WTC11 (cell line): Measurements from ENCODE around the gene PARP3. TPM values are rescaled to one million over a fixed set of nuclear protein-coding genes. Genes with fewer than 3 reads are reported as not detected.

ENCODE experiments used
- ATAC-seq: fragments of 200-7000 bp; cut with Tn5 transposase; 2 replicates; pipeline ENCODE4 v1.10.0; 2021; ENCODE audit warnings: mild to moderate bottlenecking, moderate library complexity
- CTCF ChIA-PET: fragments of 300-600 bp; sonication (Branson Sonifier 250); formaldehyde crosslinking; loops from one replicate; lab custom pipeline; 2021; ENCODE audit warnings: antibody characterized with exemption; lab: Charles Lee
- POLR2A ChIA-PET: fragments of 350-600 bp; sonication (Branson Sonifier 250); formaldehyde crosslinking; loops from one replicate; lab custom pipeline; 2021; ENCODE audit warnings: antibody characterized with exemption; lab: Charles Lee
- DNase-seq: peaks from one replicate; pipeline ENCODE4 v3.0.0; 2021; ENCODE audit warnings: low spot score
- H3K27ac Mint-ChIP-seq: 2 replicates; pipeline ENCODE4 v1.8.0; 2021; ENCODE audit warnings: mixed read lengths
- H3K27me3 Mint-ChIP-seq: 2 replicates; pipeline ENCODE4 v1.8.0; 2021; ENCODE audit warnings: low read depth, mild to moderate bottlenecking, moderate library complexity, mixed read lengths
- H3K36me3 Mint-ChIP-seq: 2 replicates; pipeline ENCODE4 v1.8.0; 2021; ENCODE audit warnings: mixed read lengths
- H3K4me1 Mint-ChIP-seq: 2 replicates; pipeline ENCODE4 v1.8.0; 2022; ENCODE audit warnings: mixed read lengths
- H3K4me3 Mint-ChIP-seq: 2 replicates; pipeline ENCODE4 v1.8.0; 2021; ENCODE audit warnings: mild to moderate bottlenecking, moderate library complexity, mixed read lengths
- H3K9me3 Mint-ChIP-seq: 2 replicates; pipeline ENCODE4 v1.8.0; 2021; ENCODE audit warnings: mixed read lengths
- ATF2 ChIP-seq: sonication (generic); formaldehyde crosslinking; IDR thresholded peaks from 2 replicates; pipeline ENCODE4 v1.8.1; 2022; ENCODE audit warnings: low read depth, missing genetic modification reagents, borderline replicate concordance
- CREB1 ChIP-seq: sonication (generic); formaldehyde crosslinking; IDR thresholded peaks from 2 replicates; pipeline ENCODE4 v1.8.0; 2023; ENCODE audit warnings: mild to moderate bottlenecking, missing genetic modification reagents
- ELF4 ChIP-seq: sonication (generic); formaldehyde crosslinking; IDR thresholded peaks from 2 replicates; pipeline ENCODE4 v1.8.1; 2022; ENCODE audit warnings: low read depth, mild to moderate bottlenecking, moderate library complexity, missing genetic modification reagents
- FOXJ3 ChIP-seq: sonication (generic); formaldehyde crosslinking; IDR thresholded peaks from 2 replicates; pipeline ENCODE4 v1.9.0; 2021; ENCODE audit warnings: missing genetic modification reagents, mild to moderate bottlenecking, borderline replicate concordance
- FOXP1 ChIP-seq: sonication (generic); formaldehyde crosslinking; IDR thresholded peaks from 2 replicates; pipeline ENCODE4 v1.8.0; 2022; ENCODE audit warnings: missing genetic modification reagents, mild to moderate bottlenecking, moderate library complexity, borderline replicate concordance
- HMGXB4 ChIP-seq: sonication (generic); formaldehyde crosslinking; IDR thresholded peaks from 2 replicates; pipeline ENCODE4 v1.8.1; 2023; ENCODE audit warnings: mild to moderate bottlenecking, moderate library complexity, missing genetic modification reagents
- JAZF1 ChIP-seq: fragments of 250-450 bp; sonication (Bioruptor Pico); IDR thresholded peaks from 2 replicates; pipeline ENCODE4 v1.9.0; 2021; ENCODE audit warnings: moderate library complexity, mild to moderate bottlenecking, inconsistent platforms
- NFE2L1 ChIP-seq: sonication (generic); formaldehyde crosslinking; IDR thresholded peaks from 2 replicates; pipeline ENCODE4 v1.8.1; 2023; ENCODE audit warnings: missing genetic modification reagents
- PRDM15 ChIP-seq: sonication (generic); formaldehyde crosslinking; IDR thresholded peaks from 2 replicates; pipeline ENCODE4 v1.8.0; 2022; ENCODE audit warnings: missing genetic modification reagents
- RELA ChIP-seq: sonication (generic); formaldehyde crosslinking; IDR thresholded peaks from 2 replicates; pipeline ENCODE4 v1.8.1; 2022; ENCODE audit warnings: missing genetic modification reagents, mild to moderate bottlenecking, borderline replicate concordance
- ZNF232 ChIP-seq: sonication (generic); formaldehyde crosslinking; IDR thresholded peaks from 2 replicates; pipeline ENCODE4 v1.8.0; 2022; ENCODE audit warnings: mild to moderate bottlenecking, missing genetic modification reagents
- ZNF512 ChIP-seq: sonication (generic); formaldehyde crosslinking; IDR thresholded peaks from 2 replicates; pipeline ENCODE4 v1.8.1; 2022; ENCODE audit warnings: missing genetic modification reagents, borderline replicate concordance
- ZSCAN18 ChIP-seq: fragments of 250-450 bp; sonication (Bioruptor Pico); IDR thresholded peaks from 2 replicates; pipeline ENCODE4 v2.1.2; 2022; ENCODE audit warnings: mild to moderate bottlenecking, moderate library complexity
- total RNA-seq: library from RNA; stranded (reverse); gene quantifications from 3 replicates; pipeline ENCODE4 v1.2.3, GENCODE V29; 2021

The PARP3 gene
- total RNA-seq, 1 experiment from 2014 or later = 2.9 TPM

GRCh38 chr3:51945031-51945840 lies 3.1 kb downstream of the PARP3 start:
- peaks cover 15% of the 10 kb centered on the region for H3K4me1 Mint-ChIP-seq
- no peak for TF ChIP-seq FOXJ3 (CRISPR knock-in tag)
- TF ChIP-seq ZSCAN18 (CRISPR knock-in tag) = no peak
- TF ChIP-seq NFE2L1 (CRISPR knock-in tag) = no peak
- no peak for TF ChIP-seq JAZF1 (CRISPR knock-in tag)
- DNase-seq (peak; percentile 7), ATAC-seq (no peak)
- ChIA-PET POLR2A (no interaction called here), CTCF (interaction anchor here (0.5 to 1.4 kb wide), 4 partner anchors 8 to 274 kb away, joined by 3 to 4 read pairs (median 3); partner anchors contain the start of genes ABHD14B and ACY1)
- H3K4me3 Mint-ChIP-seq = no peak overlapping the region
- no peak overlapping the region for H3K27ac Mint-ChIP-seq
- H3K27me3 Mint-ChIP-seq = peaks cover 13% of the 10 kb centered on the region
- H3K36me3 Mint-ChIP-seq = peaks cover 4% of the 10 kb centered on the region
- no peaks in the 10 kb centered on the region for H3K9me3 Mint-ChIP-seq

GRCh38 chr3:51945926-51946705 lies 4.0 kb downstream of the PARP3 start:
- POLR2A ChIA-PET = no interaction called here
- H3K27ac Mint-ChIP-seq = no peak overlapping the region
- TF ChIP-seq HMGXB4 (CRISPR knock-in tag) (no peak), ELF4 (no peak), ZNF232 (no peak), FOXJ3 (CRISPR knock-in tag) (no peak), FOXP1 (CRISPR knock-in tag) (no peak), ATF2 (no peak), CREB1 (CRISPR knock-in tag) (no peak), PRDM15 (no peak), RELA (CRISPR knock-in tag) (no peak), NFE2L1 (CRISPR knock-in tag) (no peak), ZSCAN18 (CRISPR knock-in tag) (no peak), ZNF512 (CRISPR knock-in tag) (no peak)
- no peaks in the 10 kb centered on the region for H3K36me3 Mint-ChIP-seq
- ATAC-seq = no peak
- H3K9me3 Mint-ChIP-seq = no peaks in the 10 kb centered on the region
- CTCF ChIA-PET = interaction anchor here (0.5 to 1.4 kb wide), 5 partner anchors 8 to 273 kb away, joined by 3 to 4 read pairs (median 3); partner anchors contain the start of genes ABHD14B and ACY1
- peaks cover 7% of the 10 kb centered on the region for H3K4me1 Mint-ChIP-seq
- H3K27me3 Mint-ChIP-seq = peaks cover 22% of the 10 kb centered on the region
- H3K4me3 Mint-ChIP-seq = no peak overlapping the region
- no peak for DNase-seq
